Spleen (tissue), 7 donors: Measurements from ENCODE around the gene PTPN3.

Experiments
- POLR2AphosphoS5 ChIP-seq, 3 donors: sonication (generic); formaldehyde crosslinking; IDR thresholded peaks; one replicate each; pipeline ENCODE4 v1.5.1; 2017; ENCODE audit warnings: antibody characterized with exemption in 3 of 3
- TF ChIP-seq, protein P1 (sequence below), 11 experiments: fragments of 200-600 bp in 7 of 11; fragments of 450-650 bp in 4 of 11; sonication (generic) in 4 of 11; IDR thresholded peaks in 8 of 11; conservative IDR thresholded peaks in 3 of 11; 1 replicate in 7 of 11; 2 replicates in 4 of 11; pipeline versions ENCODE4 v1.4.0 to v1.8.0; 2016 to 2021; ENCODE audit warnings: antibody characterized with exemption in 11 of 11, inconsistent platforms in 4 of 11, mild to moderate bottlenecking in 1 of 11
- donor health status: DM: no; HTN: no; CAD: no; lungs with moderate emphysema.
- donor health status: DM: no; HTN: no; CAD: no.
- donor health status: DM: no; HTN: no; CAD: no.

DNA sequence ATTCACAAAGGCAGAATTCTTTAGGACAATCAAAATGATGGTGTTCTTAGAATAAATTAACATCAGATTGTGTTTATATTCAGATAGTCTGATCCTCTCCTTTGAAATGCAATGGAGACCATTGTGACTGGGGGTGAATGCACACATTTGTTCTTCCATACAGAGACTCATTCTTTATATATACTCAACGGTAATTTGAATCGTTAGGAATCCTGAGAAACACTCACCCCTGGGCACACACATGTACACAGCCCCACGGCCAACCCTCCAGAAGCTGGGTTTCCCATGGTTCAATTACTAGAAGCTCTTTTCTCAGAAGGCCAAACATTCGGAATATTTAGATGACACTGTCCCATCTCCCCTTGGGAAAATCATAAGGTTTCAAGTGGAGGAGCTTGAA lies 119.8 kb downstream of the PTPN3 start:
- no peak for TF ChIP-seq POLR2AphosphoS5 (IDR thresholded peaks at IDR 0.05)
- TF ChIP-seq, protein P1, sequence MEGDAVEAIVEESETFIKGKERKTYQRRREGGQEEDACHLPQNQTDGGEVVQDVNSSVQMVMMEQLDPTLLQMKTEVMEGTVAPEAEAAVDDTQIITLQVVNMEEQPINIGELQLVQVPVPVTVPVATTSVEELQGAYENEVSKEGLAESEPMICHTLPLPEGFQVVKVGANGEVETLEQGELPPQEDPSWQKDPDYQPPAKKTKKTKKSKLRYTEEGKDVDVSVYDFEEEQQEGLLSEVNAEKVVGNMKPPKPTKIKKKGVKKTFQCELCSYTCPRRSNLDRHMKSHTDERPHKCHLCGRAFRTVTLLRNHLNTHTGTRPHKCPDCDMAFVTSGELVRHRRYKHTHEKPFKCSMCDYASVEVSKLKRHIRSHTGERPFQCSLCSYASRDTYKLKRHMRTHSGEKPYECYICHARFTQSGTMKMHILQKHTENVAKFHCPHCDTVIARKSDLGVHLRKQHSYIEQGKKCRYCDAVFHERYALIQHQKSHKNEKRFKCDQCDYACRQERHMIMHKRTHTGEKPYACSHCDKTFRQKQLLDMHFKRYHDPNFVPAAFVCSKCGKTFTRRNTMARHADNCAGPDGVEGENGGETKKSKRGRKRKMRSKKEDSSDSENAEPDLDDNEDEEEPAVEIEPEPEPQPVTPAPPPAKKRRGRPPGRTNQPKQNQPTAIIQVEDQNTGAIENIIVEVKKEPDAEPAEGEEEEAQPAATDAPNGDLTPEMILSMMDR (IDR thresholded peaks at IDR 0.05 in 8 of 11, conservative IDR thresholded peaks at IDR 0.05 in 3 of 11) = no peak
